HG02678 (cell line): ENCODE results near the gene CCDC97.

ENCODE experiments used
- ATAC-seq: cut with Tn5 transposase; IDR thresholded peaks from one replicate; pipeline ENCODE4 v1.9.1; 2021; ENCODE audit warnings: mild to moderate bottlenecking, moderate library complexity; ENCODE audit not compliant: unreplicated experiment

The CCDC97 gene

DNA sequence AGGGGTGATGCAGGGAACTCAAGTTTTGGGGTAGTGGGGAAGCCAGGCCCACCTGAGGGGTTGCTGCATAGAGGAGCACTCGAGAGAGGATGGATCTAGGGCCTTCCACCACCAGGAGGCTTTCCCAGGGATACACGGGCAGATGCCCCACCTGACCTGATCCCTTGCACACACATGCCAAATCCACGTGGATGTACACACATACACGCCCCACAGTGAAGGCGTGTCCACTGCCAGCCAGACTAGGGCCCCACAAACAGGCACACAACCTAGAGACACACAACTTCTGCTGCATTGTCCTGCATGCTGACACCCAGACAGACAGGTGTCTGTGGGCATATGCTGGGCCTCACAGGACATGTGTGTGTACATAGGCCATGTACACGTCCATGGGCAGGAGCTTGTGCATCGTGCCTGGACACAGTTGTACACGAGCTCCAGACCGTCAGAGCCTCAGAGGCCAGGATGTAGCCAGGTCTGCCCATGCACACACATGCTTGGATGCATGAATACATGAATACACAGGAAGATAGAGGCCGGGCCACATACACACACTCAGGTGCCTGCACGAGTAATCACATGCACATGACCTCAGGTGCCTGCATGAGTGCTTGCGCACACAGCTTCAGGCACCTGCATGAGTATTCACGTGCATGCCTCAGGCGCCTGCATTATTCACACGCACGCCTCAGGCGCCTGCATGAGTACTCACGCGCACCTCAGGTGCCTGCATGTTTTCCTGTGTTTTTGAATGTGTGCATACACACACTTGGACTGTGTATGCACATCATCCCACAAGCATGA, 8.9 kb downstream of the CCDC97 start:
- no peak for ATAC-seq

- ATAC-seq, result no peak
Observed at GRCh38 chr19:41319500-41320184, 9.7 kb downstream of the CCDC97 start.

DNA sequence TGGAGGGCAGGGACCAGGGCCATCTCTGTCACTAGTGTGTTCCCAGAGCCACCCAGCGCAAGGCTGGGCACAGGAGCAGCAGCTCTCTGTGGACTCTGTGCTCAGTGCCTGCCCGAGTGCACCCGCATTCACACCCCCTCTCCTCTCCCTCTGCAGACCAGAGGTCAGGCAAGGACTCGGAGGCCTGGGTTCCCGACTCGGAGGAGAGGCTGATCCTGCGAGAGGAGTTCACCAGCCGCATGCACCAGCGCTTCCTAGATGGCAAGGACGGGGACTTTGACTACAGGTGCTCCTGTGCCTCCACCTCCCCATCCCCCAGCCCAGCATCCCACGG, 10.2 kb downstream of the CCDC97 start:
- no peak for ATAC-seq

DNA sequence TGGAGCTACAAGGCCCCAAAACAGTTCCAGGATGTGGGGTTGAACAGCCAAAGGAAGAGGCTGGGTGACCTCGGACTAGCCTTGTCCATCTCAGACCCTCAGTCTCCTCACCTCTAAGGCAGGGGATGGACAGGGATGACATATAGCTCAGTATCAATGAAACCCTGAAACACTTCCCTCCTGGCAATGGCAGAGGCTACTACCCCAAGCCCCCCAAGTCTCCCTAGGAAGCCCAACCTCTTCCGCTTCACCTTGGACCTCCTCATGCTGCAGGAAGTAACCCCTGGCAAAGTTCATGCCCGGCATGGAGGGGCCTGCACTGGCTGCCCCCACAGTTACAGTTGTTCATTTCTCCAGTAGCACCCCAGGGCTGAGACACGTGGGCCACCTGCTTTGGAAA, 10.6 kb downstream of the CCDC97 start:
- ATAC-seq, result no peak

- no peak for ATAC-seq
Observed at GRCh38 chr19:41321204-41321599, 11.2 kb downstream of the CCDC97 start.

- ATAC-seq, result no peak
Observed at GRCh38 chr19:41321600-41322270, 11.8 kb downstream of the CCDC97 start.

GRCh38 chr19:41322451-41322850, 12.5 kb downstream of the CCDC97 start:
- no peak for ATAC-seq

DNA sequence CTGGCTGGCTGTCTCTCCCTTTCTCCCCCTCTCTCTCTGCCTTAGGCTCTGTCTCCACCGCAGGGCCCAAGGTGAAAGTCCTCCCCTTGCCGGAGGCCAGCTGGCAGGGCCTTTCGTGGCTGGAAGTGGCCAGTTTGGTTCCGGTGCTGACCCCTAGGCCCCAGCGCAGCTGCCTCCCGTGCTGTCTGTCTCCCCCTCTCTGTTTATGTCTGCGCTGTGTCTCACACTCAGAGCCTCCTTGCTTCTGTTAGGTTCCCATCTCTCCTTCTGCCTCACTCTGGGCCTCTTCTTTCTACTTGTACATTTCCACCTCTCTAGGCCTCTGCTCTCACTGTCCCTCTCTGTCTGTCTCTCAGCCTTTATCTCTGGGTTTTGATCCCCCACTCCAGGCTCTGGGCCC, 13.1 kb downstream of the CCDC97 start:
- ATAC-seq, result no peak

- ATAC-seq, result no peak
Observed at GRCh38 chr19:41323430-41324125, 13.6 kb downstream of the CCDC97 start.

- no peak for ATAC-seq
Observed at GRCh38 chr19:41324231-41324702, 14.3 kb downstream of the CCDC97 start.

- no peak for ATAC-seq
Observed at GRCh38 chr19:41324921-41325639, 15.1 kb downstream of the CCDC97 start.

GRCh38 chr19:41325640-41325946, 15.6 kb downstream of the CCDC97 start:
- ATAC-seq, result no peak

GRCh38 chr19:41325947-41326706, 16.2 kb downstream of the CCDC97 start:
- no peak for ATAC-seq

GRCh38 chr19:41327076-41327575, 17.2 kb downstream of the CCDC97 start:
- ATAC-seq, result no peak

- ATAC-seq, result peak; percentile 63
Observed at GRCh38 chr19:41327576-41328156, 17.7 kb downstream of the CCDC97 start.

GRCh38 chr19:41328157-41328841, 18.3 kb downstream of the CCDC97 start:
- ATAC-seq, result peak; percentile 5

- no peak for ATAC-seq
Observed at GRCh38 chr19:41328842-41329225, 18.9 kb downstream of the CCDC97 start.

DNA sequence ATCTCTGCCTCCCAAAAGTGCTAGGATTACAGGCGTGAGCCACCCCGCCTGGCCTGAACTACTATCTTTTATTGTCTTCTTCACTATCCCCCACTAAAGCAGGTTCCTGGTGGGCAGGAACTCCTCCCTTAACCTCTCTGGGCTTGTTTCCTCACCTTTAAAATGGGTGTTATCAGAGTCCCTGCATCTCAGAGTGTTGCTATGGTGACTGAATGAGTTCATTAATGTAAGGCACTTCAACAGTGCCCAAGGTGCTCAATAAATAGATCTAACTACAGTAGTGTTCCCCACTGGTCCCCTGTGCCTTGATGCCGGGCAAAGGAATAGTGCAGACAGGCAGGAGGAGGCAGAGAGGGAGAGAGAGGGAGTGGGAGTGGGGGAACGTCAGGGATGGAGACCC, 20.5 kb downstream of the CCDC97 start:
- ATAC-seq, result no peak
